A549 treated with AZD9567 at 1 μM for 4 hours (cell line): ENCODE data around the gene PCDH10. TPM values are rescaled to one million over a fixed set of nuclear protein-coding genes. Genes with fewer than 3 reads are reported as not detected.

Experiments
- total RNA-seq: library from RNA; stranded (reverse); fragments of 200-300 nt; extraction: Qiagen RNA extraction; gene quantifications from 5 replicates; pipeline ENCODE4 v1.2.3, GENCODE V29; 2022; ENCODE audit not compliant: insufficient read depth

The PCDH10 gene, protein sequence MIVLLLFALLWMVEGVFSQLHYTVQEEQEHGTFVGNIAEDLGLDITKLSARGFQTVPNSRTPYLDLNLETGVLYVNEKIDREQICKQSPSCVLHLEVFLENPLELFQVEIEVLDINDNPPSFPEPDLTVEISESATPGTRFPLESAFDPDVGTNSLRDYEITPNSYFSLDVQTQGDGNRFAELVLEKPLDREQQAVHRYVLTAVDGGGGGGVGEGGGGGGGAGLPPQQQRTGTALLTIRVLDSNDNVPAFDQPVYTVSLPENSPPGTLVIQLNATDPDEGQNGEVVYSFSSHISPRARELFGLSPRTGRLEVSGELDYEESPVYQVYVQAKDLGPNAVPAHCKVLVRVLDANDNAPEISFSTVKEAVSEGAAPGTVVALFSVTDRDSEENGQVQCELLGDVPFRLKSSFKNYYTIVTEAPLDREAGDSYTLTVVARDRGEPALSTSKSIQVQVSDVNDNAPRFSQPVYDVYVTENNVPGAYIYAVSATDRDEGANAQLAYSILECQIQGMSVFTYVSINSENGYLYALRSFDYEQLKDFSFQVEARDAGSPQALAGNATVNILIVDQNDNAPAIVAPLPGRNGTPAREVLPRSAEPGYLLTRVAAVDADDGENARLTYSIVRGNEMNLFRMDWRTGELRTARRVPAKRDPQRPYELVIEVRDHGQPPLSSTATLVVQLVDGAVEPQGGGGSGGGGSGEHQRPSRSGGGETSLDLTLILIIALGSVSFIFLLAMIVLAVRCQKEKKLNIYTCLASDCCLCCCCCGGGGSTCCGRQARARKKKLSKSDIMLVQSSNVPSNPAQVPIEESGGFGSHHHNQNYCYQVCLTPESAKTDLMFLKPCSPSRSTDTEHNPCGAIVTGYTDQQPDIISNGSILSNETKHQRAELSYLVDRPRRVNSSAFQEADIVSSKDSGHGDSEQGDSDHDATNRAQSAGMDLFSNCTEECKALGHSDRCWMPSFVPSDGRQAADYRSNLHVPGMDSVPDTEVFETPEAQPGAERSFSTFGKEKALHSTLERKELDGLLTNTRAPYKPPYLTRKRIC
- 0.09 to 0.13 TPM (median 0.11 TPM) in 4 of 5 replicates, not detected in the other for total RNA-seq

DNA sequence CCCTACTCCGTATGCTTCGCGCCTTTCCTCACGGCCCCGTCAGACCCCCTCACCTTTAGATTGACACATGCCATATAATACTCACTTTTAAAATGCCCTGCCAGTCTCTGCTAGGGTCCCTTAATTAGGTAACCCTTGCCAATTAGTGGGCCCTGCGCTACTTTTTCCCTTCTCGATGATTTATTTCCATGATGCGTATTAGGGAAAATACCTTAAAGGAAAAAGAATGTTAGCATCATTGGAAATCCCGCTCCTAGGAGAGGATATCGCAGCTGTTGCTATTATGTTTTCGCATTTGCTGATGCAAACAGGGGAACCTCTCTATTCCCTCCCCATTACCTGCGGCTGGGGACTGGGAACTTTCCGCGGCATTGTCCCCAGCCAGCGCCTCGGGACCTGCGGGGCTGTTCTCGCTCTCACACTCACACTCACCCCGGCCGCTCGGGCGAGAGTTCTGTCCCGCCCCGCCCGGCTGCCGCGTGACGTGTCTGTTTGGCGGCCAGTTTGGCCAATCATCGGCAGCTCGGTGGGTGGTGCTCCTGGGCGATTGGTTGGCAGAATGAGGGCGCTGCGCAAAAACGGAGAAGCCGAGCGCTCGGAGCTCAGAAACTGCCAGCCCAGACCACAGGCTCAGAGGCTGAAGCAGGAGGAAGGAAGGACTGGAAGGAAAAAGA, at the start of gene PCDH10:
PCDH10 (plus strand) TSS at position 605 of the 674 bp plus-strand sequence. CDS start 847 bp downstream, outside the sequence.

